Measurements from ENCODE around the gene TMEM163.

- TF ChIP-seq CBX3 (IDR thresholded peaks at IDR 0.05; ENCODE audit: low read depth): no peak
- no peak for TF ChIP-seq EZH2phosphoT487 (IDR thresholded peaks at IDR 0.05; ENCODE audit: borderline replicate concordance)
- TF ChIP-seq EGR1 (IDR thresholded peaks at IDR 0.05; ENCODE audit: low read depth): no peak
- no peak for TF ChIP-seq RAD21 (IDR thresholded peaks at IDR 0.05; ENCODE audit: low read depth)
Observed at GRCh38 chr2:134665727-134666506, 52.9 kb downstream of the TMEM163 start.

Measured in HCT116 (cell line).